Neural progenitor cell (in vitro differentiated cells): Measurements from ENCODE around the gene VSTM4. TPM values are rescaled to one million over a fixed set of nuclear protein-coding genes. Genes with fewer than 3 reads are reported as not detected.

Experiments
- DNase-seq: peaks from one replicate; pipeline ENCODE4 v3.0.0-alpha.2; 2016; ENCODE audit warnings: low spot score
- H2AFZ ChIP-seq: fragments of 200-600 bp; sonication (generic); replicated peaks from 2 replicates; pipeline ENCODE4 v1.6.1; 2016; ENCODE audit warnings: antibody characterized with exemption
- H3F3A ChIP-seq: fragments of 200-600 bp; sonication (generic); 2 replicates; pipeline ENCODE4 v1.6.1; 2016; ENCODE audit warnings: antibody characterized with exemption, low read depth
- H3K27ac ChIP-seq: fragments of 200-600 bp; sonication (generic); 2 replicates; pipeline ENCODE4 v1.5.1; 2016; ENCODE audit warnings: mild to moderate bottlenecking
- H3K27me3 ChIP-seq: fragments of 200-600 bp; sonication (generic); 2 replicates; pipeline ENCODE4 v1.6.1; 2016; ENCODE audit warnings: mild to moderate bottlenecking, moderate library complexity
- H3K36me3 ChIP-seq: fragments of 200-600 bp; sonication (generic); 2 replicates; pipeline ENCODE4 v1.5.1; 2016
- H3K4me1 ChIP-seq: fragments of 200-600 bp; sonication (generic); 2 replicates; pipeline ENCODE4 v1.6.1; 2016; ENCODE audit warnings: mixed run types
- H3K4me2 ChIP-seq: fragments of 200-600 bp; sonication (generic); 2 replicates; pipeline ENCODE4 v1.6.1; 2016
- H3K4me3 ChIP-seq: fragments of 200-600 bp; sonication (generic); 2 replicates; pipeline ENCODE4 v1.5.1; 2016
- H3K79me2 ChIP-seq: fragments of 200-600 bp; sonication (generic); 2 replicates; pipeline ENCODE4 v1.6.1; 2016; ENCODE audit warnings: low read depth
- H3K9ac ChIP-seq: fragments of 200-600 bp; sonication (generic); 2 replicates; pipeline ENCODE4 v1.6.1; 2016
- H3K9me3 ChIP-seq: fragments of 200-600 bp; sonication (generic); 2 replicates; pipeline ENCODE4 v1.5.1; 2016; ENCODE audit warnings: low read depth
- H4K20me1 ChIP-seq: fragments of 200-600 bp; sonication (generic); 2 replicates; pipeline ENCODE4 v1.6.1; 2016; ENCODE audit warnings: low read depth
- H3K27ac Mint-ChIP-seq: 3 replicates; pipeline ENCODE4 v1.8.0; 2021; ENCODE audit warnings: mixed read lengths
- H3K27me3 Mint-ChIP-seq: 2 replicates; pipeline ENCODE4 v1.8.0; 2022; ENCODE audit warnings: low read depth, mild to moderate bottlenecking, inconsistent platforms, moderate library complexity, mixed read lengths; ENCODE audit not compliant: insufficient read depth
- H3K36me3 Mint-ChIP-seq: 3 replicates; pipeline ENCODE4 v1.8.0; 2021; ENCODE audit warnings: mixed read lengths
- H3K4me1 Mint-ChIP-seq: 3 replicates; pipeline ENCODE4 v1.8.0; 2021; ENCODE audit warnings: mixed read lengths
- H3K4me3 Mint-ChIP-seq: 3 replicates; pipeline ENCODE4 v1.8.0; 2021; ENCODE audit warnings: mild to moderate bottlenecking, moderate library complexity, mixed read lengths
- H3K9me3 Mint-ChIP-seq: 3 replicates; pipeline ENCODE4 v1.8.0; 2020; ENCODE audit warnings: mixed read lengths
- CTCF ChIP-seq: fragments of 200-600 bp; sonication (generic); IDR thresholded peaks from 2 replicates; pipeline ENCODE4 v1.5.1; 2017; ENCODE audit warnings: antibody characterized with exemption, mild to moderate bottlenecking
- EZH2 ChIP-seq: fragments of 200-600 bp; sonication (generic); IDR thresholded peaks from 2 replicates; pipeline ENCODE4 v1.6.1; 2017; ENCODE audit warnings: antibody characterized with exemption, mild to moderate bottlenecking, moderate library complexity
- EZH2phosphoT487 ChIP-seq: fragments of 200-600 bp; sonication (generic); IDR thresholded peaks from 2 replicates; pipeline ENCODE4 v1.6.1; 2017; ENCODE audit warnings: antibody characterized with exemption
- total RNA-seq: library from RNA; depleted of rRNA; stranded (reverse); fragments of >200 nt; gene quantifications from 2 replicates; pipeline ENCODE4 v1.2.3, GENCODE V29; 2015; ENCODE audit warnings: low replicate concordance

The VSTM4 gene
- total RNA-seq, 1 donor from 2014 or later = 0.92 TPM

GRCh38 chr10:49050906-49051305 lies 64.4 kb downstream of the VSTM4 start:
- no peak overlapping the region for H3K4me2 ChIP-seq
- no peak overlapping the region for H3K27ac ChIP-seq
- no peaks in the 10 kb centered on the region for H3K9me3 ChIP-seq
- Mint-ChIP-seq H3K36me3 (peaks cover 3% of the 10 kb centered on the region), H3K9me3 (no peaks in the 10 kb centered on the region), H3K27me3 (peaks cover 5% of the 10 kb centered on the region), H3K4me1 (peaks cover 8% of the 10 kb centered on the region), H3K4me3 (no peak overlapping the region), H3K27ac (no peak overlapping the region)
- no peak overlapping the region for H3K4me3 ChIP-seq
- no peaks in the 10 kb centered on the region for H3K4me1 ChIP-seq
- H2AFZ ChIP-seq = no peak overlapping the region
- H3F3A ChIP-seq = no peaks in the 10 kb centered on the region
- no peak overlapping the region for H3K9ac ChIP-seq
- no peaks in the 10 kb centered on the region for H3K36me3 ChIP-seq
- H3K79me2 ChIP-seq = no peaks in the 10 kb centered on the region
- no peak for DNase-seq
- no peaks in the 10 kb centered on the region for H3K27me3 ChIP-seq
- TF ChIP-seq EZH2 (no peak), EZH2phosphoT487 (no peak), CTCF (no peak)
- no peaks in the 10 kb centered on the region for H4K20me1 ChIP-seq

- Mint-ChIP-seq H3K36me3 (peaks cover 3% of the 10 kb centered on the region), H3K27me3 (peaks cover 5% of the 10 kb centered on the region), H3K4me1 (peaks cover 6% of the 10 kb centered on the region), H3K4me3 (no peak overlapping the region), H3K9me3 (no peaks in the 10 kb centered on the region), H3K27ac (no peak overlapping the region)
- Histone ChIP-seq H2AFZ (no peak overlapping the region), H4K20me1 (no peaks in the 10 kb centered on the region), H3K9me3 (no peaks in the 10 kb centered on the region), H3F3A (no peaks in the 10 kb centered on the region), H3K4me2 (no peak overlapping the region), H3K27ac (no peak overlapping the region), H3K27me3 (no peaks in the 10 kb centered on the region), H3K9ac (no peak overlapping the region), H3K36me3 (no peaks in the 10 kb centered on the region), H3K4me1 (no peaks in the 10 kb centered on the region), H3K4me3 (no peak overlapping the region), H3K79me2 (no peaks in the 10 kb centered on the region)
- no peak for DNase-seq
- TF ChIP-seq EZH2 (no peak), EZH2phosphoT487 (no peak), CTCF (no peak)
Measured at GRCh38 chr10:49050366-49050765, 65.0 kb downstream of the VSTM4 start.

- Histone ChIP-seq H3K9ac (no peak overlapping the region), H3K4me3 (no peak overlapping the region), H3K27ac (no peak overlapping the region), H3K4me1 (no peaks in the 10 kb centered on the region), H3K4me2 (no peak overlapping the region), H3K27me3 (no peaks in the 10 kb centered on the region), H2AFZ (no peak overlapping the region), H4K20me1 (no peaks in the 10 kb centered on the region), H3K79me2 (no peaks in the 10 kb centered on the region), H3K9me3 (no peaks in the 10 kb centered on the region), H3F3A (no peaks in the 10 kb centered on the region), H3K36me3 (no peaks in the 10 kb centered on the region)
- Mint-ChIP-seq H3K9me3 (no peaks in the 10 kb centered on the region), H3K4me3 (no peak overlapping the region), H3K36me3 (peaks cover 3% of the 10 kb centered on the region), H3K27me3 (peaks cover 5% of the 10 kb centered on the region), H3K4me1 (peaks cover under 1% of the 10 kb centered on the region), H3K27ac (no peak overlapping the region)
- TF ChIP-seq CTCF (no peak), EZH2 (no peak), EZH2phosphoT487 (no peak)
- DNase-seq = no peak
Measured at GRCh38 chr10:49049660-49050059, 65.7 kb downstream of the VSTM4 start.
